Ovary (tissue), 9 donors: Measurements from ENCODE around the gene PRTFDC1. TPM values are rescaled to one million over a fixed set of nuclear protein-coding genes. Genes with fewer than 3 reads are reported as not detected.

Experiments used
- DNase-seq, 5 donors: peaks; one replicate each; pipeline ENCODE4 v3.0.0-alpha.2; 2019 to 2020
- H3K27ac ChIP-seq, 2 donors: fragments of 200-600 bp; one replicate each; pipeline versions ENCODE4 v1.5.1 to v1.8.0; 2019 to 2022
- H3K27me3 ChIP-seq: fragments of 200-600 bp; one replicate; pipeline ENCODE4 v1.8.0; 2022
- H3K36me3 ChIP-seq: fragments of 200-600 bp; sonication (generic); one replicate; pipeline ENCODE4 v1.5.1; 2019
- H3K4me1 ChIP-seq: one replicate; pipeline ENCODE4 v1.8.1; 2013; ENCODE audit warnings: mild to moderate bottlenecking, moderate library complexity; ENCODE audit not compliant: insufficient read depth
- H3K4me3 ChIP-seq: fragments of 200-600 bp; sonication (generic); one replicate; pipeline ENCODE4 v1.5.1; 2017
- H3K9me3 ChIP-seq, 2 donors: fragments of 200-600 bp in 1 of 2; sonication (generic) in 1 of 2; one replicate each; pipeline versions ENCODE4 v1.5.1 to v1.8.1; 2013 to 2019; ENCODE audit warnings: mild to moderate bottlenecking in 1 of 2, moderate library complexity in 1 of 2
- EP300 ChIP-seq: sonication (generic); formaldehyde crosslinking; IDR thresholded peaks from one replicate; pipeline ENCODE4 v1.6.1; 2017; ENCODE audit warnings: antibody characterized with exemption
- POLR2A ChIP-seq: fragments of 450-650 bp; IDR thresholded peaks from one replicate; pipeline ENCODE4 v1.6.1; 2017; ENCODE audit warnings: antibody characterized with exemption, mild to moderate bottlenecking, moderate library complexity
- WGBS, 3 donors: extraction: QIAGEN DNeasy Blood & Tissue Kit in 1 of 3; methylation state at CpG; one replicate each; pipeline versions ENCODE4 v1.1.5 to v1.1.7; 2013 to 2017; 5-methylcytosine and 5-hydroxymethylcytosine counted together
- intact Hi-C, 4 donors: fragments of 100-400 bp; cut with DNase I; formaldehyde crosslinking; loops; one replicate each; pipeline versions ENCODE4 v1.11.0 to v1.15.1; 2022 to 2023
- polyA plus RNA-seq, 2 donors: library from polyadenylated mRNA; stranded (reverse); fragments of 200-250 nt in 1 of 2; fragments of 350-450 nt in 1 of 2; fragmentation: Illumina TruSeq in 1 of 2; extraction: RNeasy Lipid Tissue Mini Kit (QIAGEN cat#74804) in 1 of 2; gene quantifications; one replicate each; pipeline ENCODE4 v1.2.3, GENCODE V29; 2013 to 2014
- total RNA-seq, 7 donors: library from RNA; depleted of rRNA in 2 of 7; stranded (reverse); fragments of >200 nt in 2 of 7; fragmentation: NEBNext Ultra II Directional in 3 of 7; extraction: Animal tissue kit (Norgen Biotek cat#: 25700) in 3 of 7; gene quantifications; one replicate each; pipeline versions ENCODE4 v1.1.0 to v1.2.4, GENCODE V29; 2016 to 2023
- TF ChIP-seq, protein P1 (sequence below), 3 donors: fragments of 450-650 bp in 2 of 3; fragments of 200-600 bp in 1 of 3; IDR thresholded peaks; one replicate each; pipeline versions ENCODE4 v1.5.1 to v1.8.0; 2016 to 2022; ENCODE audit warnings: antibody characterized with exemption in 3 of 3, mild to moderate bottlenecking in 1 of 3
- donor health status: DM: no; HTN: no; CAD: no; lungs with moderate emphysema.
- donor health status: DM: no; HTN: no; CAD: no.
- donor health status: Bipolar disorder and iron deficiency.
- donor health status: DM: yes; HTN: yes; CAD: no.
- donor health status: DM: no; HTN: no; CAD: no.
- donor health status: DM: yes; HTN: yes; CAD: no.

PRTFDC1 gene
- total and polyA plus RNA-seq, 9 donors = 12.6 to 21.3 (median 14.7) TPM

DNA sequence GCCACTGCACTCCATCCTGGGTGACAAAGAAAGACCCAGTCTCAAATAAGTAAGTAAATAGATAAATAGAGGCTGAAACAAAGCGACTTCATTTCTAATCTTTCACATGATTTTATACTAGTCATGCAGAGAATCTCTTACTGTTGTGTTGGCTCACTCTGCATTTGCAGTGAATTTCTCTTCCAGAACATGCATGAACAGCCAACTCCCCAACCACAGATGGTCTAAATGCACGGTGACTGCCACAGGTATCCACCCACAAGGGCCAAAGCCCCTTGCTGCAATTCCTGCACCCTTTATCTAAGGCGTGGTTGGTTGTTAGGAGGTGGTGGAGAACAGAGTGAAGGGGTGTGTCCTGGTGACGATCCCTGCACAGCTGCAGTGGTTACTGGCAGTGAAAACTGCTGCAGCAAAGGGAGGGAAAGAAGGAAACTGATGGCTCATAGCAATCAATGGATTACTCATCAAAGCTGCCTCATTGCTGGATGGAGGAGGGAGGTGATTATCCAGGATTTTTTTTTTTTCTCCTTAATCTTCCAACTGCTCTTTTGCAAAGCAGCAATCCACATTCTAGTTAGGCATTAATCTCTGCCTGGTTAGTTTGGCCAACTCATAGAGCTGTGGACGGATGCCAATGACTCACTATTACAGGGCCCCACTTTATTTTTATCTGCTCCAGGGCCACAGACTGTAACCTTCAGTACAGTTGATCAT lies 50.6 kb downstream of the PRTFDC1 start:
- no peaks in the 10 kb centered on the region for H3K9me3 ChIP-seq
- H3K4me1 ChIP-seq = peaks cover 10% of the 10 kb centered on the region
- TF ChIP-seq, protein P1, sequence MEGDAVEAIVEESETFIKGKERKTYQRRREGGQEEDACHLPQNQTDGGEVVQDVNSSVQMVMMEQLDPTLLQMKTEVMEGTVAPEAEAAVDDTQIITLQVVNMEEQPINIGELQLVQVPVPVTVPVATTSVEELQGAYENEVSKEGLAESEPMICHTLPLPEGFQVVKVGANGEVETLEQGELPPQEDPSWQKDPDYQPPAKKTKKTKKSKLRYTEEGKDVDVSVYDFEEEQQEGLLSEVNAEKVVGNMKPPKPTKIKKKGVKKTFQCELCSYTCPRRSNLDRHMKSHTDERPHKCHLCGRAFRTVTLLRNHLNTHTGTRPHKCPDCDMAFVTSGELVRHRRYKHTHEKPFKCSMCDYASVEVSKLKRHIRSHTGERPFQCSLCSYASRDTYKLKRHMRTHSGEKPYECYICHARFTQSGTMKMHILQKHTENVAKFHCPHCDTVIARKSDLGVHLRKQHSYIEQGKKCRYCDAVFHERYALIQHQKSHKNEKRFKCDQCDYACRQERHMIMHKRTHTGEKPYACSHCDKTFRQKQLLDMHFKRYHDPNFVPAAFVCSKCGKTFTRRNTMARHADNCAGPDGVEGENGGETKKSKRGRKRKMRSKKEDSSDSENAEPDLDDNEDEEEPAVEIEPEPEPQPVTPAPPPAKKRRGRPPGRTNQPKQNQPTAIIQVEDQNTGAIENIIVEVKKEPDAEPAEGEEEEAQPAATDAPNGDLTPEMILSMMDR (IDR thresholded peaks at IDR 0.05) = no peak
- TF ChIP-seq POLR2A = no peak
- no peak for TF ChIP-seq EP300
- intact Hi-C loops = no loop called here
- no peak overlapping the region for H3K4me3 ChIP-seq
- no peaks in the 10 kb centered on the region for H3K27me3 ChIP-seq
- H3K36me3 ChIP-seq = no peaks in the 10 kb centered on the region
- 15 to 33% (median 17%) methylated on average over 5 of the region's 5 CpGs for WGBS, 3 donors
- no peak overlapping the region for H3K27ac ChIP-seq
- DNase-seq = peak in 4 of 5 donors; percentile 32 to 58 (median 46)

DNA sequence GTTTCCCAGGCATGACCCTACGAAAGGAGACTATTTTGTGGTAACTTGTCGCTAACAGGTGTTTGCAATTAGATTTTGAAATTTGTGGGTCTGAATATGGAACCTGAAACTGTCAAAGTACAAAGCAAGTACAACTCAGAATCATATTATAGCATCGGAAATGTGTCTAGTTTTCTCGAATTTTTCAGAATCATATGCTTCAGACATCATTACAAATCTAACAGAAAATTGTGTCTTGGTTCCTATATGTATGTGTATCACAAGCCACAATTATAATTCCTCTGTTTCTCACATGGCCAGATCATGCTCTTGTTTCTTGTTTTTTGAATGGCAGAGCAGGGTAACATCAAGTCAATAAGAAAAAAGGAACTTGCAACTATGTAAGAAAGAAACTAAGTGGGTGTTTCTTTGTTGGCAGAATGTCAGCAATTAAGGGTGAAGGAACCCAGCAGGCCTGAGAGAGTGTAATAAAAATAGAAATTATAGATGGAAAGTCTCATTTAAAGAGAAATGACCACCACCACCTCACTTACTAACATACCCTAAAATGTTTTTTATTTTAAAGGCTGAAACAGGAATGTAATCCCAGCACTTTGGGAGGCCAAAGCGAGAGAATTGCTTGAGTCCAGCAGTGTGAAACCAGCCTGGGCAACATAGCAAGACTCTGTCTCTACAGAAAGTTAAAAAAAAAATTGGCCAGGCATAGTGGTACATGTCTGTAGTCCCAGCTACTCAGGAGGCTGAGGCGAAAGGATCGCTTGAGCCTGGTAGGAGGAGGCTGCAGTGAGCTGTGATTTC lies 51.3 kb downstream of the PRTFDC1 start:
- intact Hi-C loops = no loop called here
- Histone ChIP-seq H3K4me3 (no peak overlapping the region), H3K27me3 (no peaks in the 10 kb centered on the region), H3K27ac (no peak overlapping the region), H3K36me3 (no peaks in the 10 kb centered on the region), H3K9me3 (no peaks in the 10 kb centered on the region), H3K4me1 (peaks cover 10% of the 10 kb centered on the region)
- no peak for DNase-seq
- TF ChIP-seq POLR2A (no peak), EP300 (no peak)
- TF ChIP-seq, protein P1 (IDR thresholded peaks at IDR 0.05) = no peak
- WGBS, 3 donors = 69 to 80% (median 70%) methylated on average over 7 of the region's 7 CpGs

DNA sequence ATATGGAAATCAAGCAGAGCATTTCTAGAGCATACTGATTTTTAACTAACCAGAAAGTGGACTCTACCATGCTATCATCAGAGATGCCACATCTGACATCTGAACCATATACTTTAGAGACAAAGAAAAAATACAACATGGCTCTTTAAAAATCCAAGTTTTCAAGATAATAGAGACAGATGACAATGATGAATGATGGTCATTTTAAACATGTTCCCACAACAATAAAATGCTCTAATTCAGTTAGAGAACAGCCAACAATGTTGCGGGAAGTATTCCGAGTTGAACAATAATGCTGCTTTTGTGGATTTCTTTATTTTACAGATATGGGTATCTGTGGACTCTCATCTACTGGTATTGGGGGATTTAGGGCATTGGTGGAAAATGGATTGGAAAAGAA lies 52.8 kb downstream of the PRTFDC1 start:
- Histone ChIP-seq H3K9me3 (no peaks in the 10 kb centered on the region), H3K27me3 (no peaks in the 10 kb centered on the region), H3K36me3 (no peaks in the 10 kb centered on the region), H3K27ac (no peak overlapping the region), H3K4me3 (no peak overlapping the region), H3K4me1 (peaks cover 10% of the 10 kb centered on the region)
- no peak for DNase-seq
- 92 to 100% (median 99%) methylated on average over 2 of the region's 2 CpGs for WGBS, 3 donors
- TF ChIP-seq, protein P1 (IDR thresholded peaks at IDR 0.05) = no peak
- TF ChIP-seq EP300 (no peak), POLR2A (no peak)
- intact Hi-C loops = no loop called here

DNA sequence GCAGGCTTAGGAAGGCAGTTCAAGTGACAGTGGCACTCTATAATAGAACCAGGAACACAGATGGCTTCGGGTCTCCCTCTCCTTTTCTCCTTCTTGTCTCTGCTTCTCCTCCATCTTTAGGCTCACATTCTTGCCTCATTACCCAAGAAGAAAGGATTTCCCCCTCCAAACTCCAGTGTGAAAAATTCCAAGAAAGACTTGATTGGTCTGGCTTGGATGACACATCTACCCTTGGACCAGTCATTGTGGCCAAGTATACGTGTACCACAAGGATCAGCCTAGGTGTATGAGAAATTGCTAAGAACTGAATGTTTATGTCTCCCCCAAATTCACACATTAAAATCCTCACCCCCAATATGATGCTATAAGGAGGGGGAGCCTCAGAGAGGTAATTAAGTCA lies 53.9 kb downstream of the PRTFDC1 start:
- H3K27ac ChIP-seq = no peak overlapping the region
- TF ChIP-seq, protein P1 (IDR thresholded peaks at IDR 0.05) = no peak
- TF ChIP-seq POLR2A (no peak), EP300 (no peak)
- no peaks in the 10 kb centered on the region for H3K27me3 ChIP-seq
- peaks cover 10% of the 10 kb centered on the region for H3K4me1 ChIP-seq
- 93 to 96% (median 96%) methylated on average over 2 of the region's 2 CpGs for WGBS, 3 donors
- intact Hi-C loops = no loop called here
- H3K36me3 ChIP-seq = no peaks in the 10 kb centered on the region
- DNase-seq = no peak
- no peaks in the 10 kb centered on the region for H3K9me3 ChIP-seq
- H3K4me3 ChIP-seq = no peak overlapping the region
